ENCODE measurements around the gene DPP6. TPM values are rescaled to one million over a fixed set of nuclear protein-coding genes. Genes with fewer than 3 reads are reported as not detected.
"Not testable (repeated sequence)": the region's sequence is repeated elsewhere in the genome, so short reads cannot be mapped to it uniquely, and the experiment has no call there.

Gene DPP6
- total and polyA plus RNA-seq, 2 experiments from 2014 or later: 0.21 TPM; not detected in 1

DNA sequence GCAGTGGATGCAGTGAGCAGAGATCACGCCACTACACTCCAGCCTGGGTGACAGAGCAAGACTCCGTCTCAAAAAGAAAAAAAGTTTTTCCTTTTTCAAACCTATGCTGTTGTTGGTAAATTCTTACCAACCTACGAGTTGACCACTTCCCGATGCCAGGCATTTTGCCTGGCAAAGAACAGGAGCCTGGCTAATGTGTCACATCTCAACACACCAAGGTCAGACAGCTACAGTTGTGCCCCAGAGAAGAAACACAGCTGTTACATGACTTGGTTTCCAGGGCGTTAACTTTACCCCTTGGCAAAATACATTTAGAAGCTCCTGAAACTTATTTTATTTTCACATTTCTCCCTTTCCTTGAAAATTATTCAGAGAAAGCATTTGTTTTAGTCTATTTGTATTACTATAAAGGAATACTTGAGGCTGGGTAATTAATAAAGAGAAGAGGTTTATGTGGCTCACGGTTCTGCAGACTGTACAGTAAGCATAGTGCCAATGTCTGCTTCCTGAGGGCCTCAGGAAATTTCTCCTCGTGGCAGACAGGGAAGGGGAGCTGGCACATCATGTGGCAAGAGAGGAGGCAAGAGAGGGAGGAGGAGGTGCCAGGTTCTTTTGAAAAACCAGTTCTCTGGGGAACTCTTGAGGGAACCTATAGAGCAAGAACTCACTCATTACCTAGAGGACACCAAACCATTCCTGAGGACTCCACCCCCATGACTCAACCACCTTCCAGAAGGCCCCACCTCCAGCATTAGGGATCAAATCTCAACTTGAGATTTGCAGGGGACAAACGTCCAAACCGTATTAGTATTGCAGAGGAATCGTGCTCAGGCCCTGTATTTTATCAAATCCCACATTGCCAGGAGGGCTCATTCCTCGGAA, 867.4 kb downstream of the DPP6 start:
- Histone ChIP-seq H3K36me3 (no peaks in the 10 kb centered on the region), H3K9me3 (ENCODE audit: low read depth) (no peaks in the 10 kb centered on the region), H3K4me3 (no peak overlapping the region), H3K27me3 (no peaks in the 10 kb centered on the region), H3K4me1 (ENCODE audit: low read depth) (no peaks in the 10 kb centered on the region), H3K27ac (no peak overlapping the region)
- DNase-seq (ENCODE audit: low read depth in 1 of 2, low spot score in 1 of 2): no peak
- TF ChIP-seq, protein P1, sequence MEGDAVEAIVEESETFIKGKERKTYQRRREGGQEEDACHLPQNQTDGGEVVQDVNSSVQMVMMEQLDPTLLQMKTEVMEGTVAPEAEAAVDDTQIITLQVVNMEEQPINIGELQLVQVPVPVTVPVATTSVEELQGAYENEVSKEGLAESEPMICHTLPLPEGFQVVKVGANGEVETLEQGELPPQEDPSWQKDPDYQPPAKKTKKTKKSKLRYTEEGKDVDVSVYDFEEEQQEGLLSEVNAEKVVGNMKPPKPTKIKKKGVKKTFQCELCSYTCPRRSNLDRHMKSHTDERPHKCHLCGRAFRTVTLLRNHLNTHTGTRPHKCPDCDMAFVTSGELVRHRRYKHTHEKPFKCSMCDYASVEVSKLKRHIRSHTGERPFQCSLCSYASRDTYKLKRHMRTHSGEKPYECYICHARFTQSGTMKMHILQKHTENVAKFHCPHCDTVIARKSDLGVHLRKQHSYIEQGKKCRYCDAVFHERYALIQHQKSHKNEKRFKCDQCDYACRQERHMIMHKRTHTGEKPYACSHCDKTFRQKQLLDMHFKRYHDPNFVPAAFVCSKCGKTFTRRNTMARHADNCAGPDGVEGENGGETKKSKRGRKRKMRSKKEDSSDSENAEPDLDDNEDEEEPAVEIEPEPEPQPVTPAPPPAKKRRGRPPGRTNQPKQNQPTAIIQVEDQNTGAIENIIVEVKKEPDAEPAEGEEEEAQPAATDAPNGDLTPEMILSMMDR (IDR thresholded peaks at IDR 0.05; ENCODE audit: low read depth, low read length): no peak

- not testable (repeated sequence) for DNase-seq (ENCODE audit: low read depth in 1 of 2, low spot score in 1 of 2); H3K4me3 ChIP-seq; H3K9me3 ChIP-seq (ENCODE audit: low read depth); H3K4me1 ChIP-seq (ENCODE audit: low read depth); H3K27ac ChIP-seq; H3K27me3 ChIP-seq; H3K36me3 ChIP-seq
Observed at GRCh38 chr7:154922472-154922871, 870.3 kb downstream of the DPP6 start.

GRCh38 chr7:154927624-154928125, 875.5 kb downstream of the DPP6 start:
- no peak overlapping the region for H3K4me3 ChIP-seq
- DNase-seq (ENCODE audit: low read depth in 1 of 2, low spot score in 1 of 2): peak; percentile 81 to 93

GRCh38 chr7:154928136-154929005, 876.2 kb downstream of the DPP6 start:
- DNase-seq (ENCODE audit: low read depth in 1 of 2, low spot score in 1 of 2): peak in 1 of 2 donors; percentile 95
- no peak overlapping the region for H3K27ac ChIP-seq

More at GRCh38 chr7:154927624-154928125, 875.5 kb downstream of the DPP6 start:
- Histone ChIP-seq H3K9me3 (ENCODE audit: low read depth) (no peaks in the 10 kb centered on the region), H3K36me3 (no peaks in the 10 kb centered on the region), H3K4me1 (ENCODE audit: low read depth) (no peaks in the 10 kb centered on the region), H3K27me3 (no peaks in the 10 kb centered on the region), H3K27ac (no peak overlapping the region)
- TF ChIP-seq, protein P1 (IDR thresholded peaks at IDR 0.05; ENCODE audit: low read depth, low read length): peak; percentile 66

DNA sequence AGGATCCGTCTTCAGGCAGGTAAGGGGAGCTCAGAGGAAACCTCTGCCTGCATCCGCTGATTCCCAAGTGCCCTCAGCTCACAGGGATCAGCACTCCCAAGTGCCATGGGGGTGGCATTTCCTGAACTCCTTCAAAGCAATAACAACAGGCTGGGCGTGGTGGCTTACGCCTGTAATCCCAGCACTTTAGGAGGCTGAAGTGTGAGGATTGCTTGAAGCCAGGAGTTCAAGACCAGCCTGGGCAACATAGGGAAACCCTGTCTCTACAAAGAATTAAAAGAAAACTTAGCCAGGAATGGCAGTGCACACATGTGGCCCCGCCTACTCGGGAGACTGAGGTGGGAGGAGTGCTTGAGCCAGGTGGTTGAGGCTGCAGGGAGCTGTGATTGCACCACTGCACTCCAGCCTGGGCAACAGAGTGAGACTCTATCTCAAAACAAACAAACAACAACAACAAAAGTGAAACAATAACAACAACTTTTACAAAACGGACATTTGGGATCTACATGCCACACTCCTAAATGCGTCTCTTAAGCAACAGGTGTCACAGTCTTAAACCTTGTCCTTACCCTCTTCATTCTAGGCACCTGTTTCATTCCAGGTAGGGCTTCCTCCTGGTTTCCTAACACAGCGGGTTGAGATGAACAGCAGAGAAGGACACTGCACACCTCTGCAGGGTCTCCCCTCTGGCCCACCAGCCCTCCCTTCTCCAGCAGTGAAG, 877.0 kb downstream of the DPP6 start:
- Histone ChIP-seq H3K27me3 (no peaks in the 10 kb centered on the region), H3K4me3 (no peak overlapping the region)

More at GRCh38 chr7:154928136-154929005, 876.2 kb downstream of the DPP6 start:
- Histone ChIP-seq H3K4me1 (ENCODE audit: low read depth) (no peaks in the 10 kb centered on the region), H3K4me3 (no peak overlapping the region), H3K9me3 (ENCODE audit: low read depth) (no peaks in the 10 kb centered on the region), H3K27me3 (no peaks in the 10 kb centered on the region), H3K36me3 (no peaks in the 10 kb centered on the region)
- TF ChIP-seq, protein P1 (IDR thresholded peaks at IDR 0.05; ENCODE audit: low read depth, low read length): no peak

More for the DNA sequence above, 877.0 kb downstream of the DPP6 start:
- peak in 1 of 2 donors; percentile 1 for DNase-seq (ENCODE audit: low read depth in 1 of 2, low spot score in 1 of 2)
- Histone ChIP-seq H3K9me3 (ENCODE audit: low read depth) (no peaks in the 10 kb centered on the region), H3K27ac (no peak overlapping the region), H3K4me1 (ENCODE audit: low read depth) (no peaks in the 10 kb centered on the region), H3K36me3 (no peaks in the 10 kb centered on the region)
- TF ChIP-seq, protein P1 (IDR thresholded peaks at IDR 0.05; ENCODE audit: low read depth, low read length): no peak

Data from cardiac muscle cell (in vitro differentiated cells and primary cell).